ENCODE results near the gene OFD1.

GRCh38 chrX:13721371-13721770 is 13.2 kb upstream of the OFD1 start:
- TF ChIP-seq, protein P1, sequence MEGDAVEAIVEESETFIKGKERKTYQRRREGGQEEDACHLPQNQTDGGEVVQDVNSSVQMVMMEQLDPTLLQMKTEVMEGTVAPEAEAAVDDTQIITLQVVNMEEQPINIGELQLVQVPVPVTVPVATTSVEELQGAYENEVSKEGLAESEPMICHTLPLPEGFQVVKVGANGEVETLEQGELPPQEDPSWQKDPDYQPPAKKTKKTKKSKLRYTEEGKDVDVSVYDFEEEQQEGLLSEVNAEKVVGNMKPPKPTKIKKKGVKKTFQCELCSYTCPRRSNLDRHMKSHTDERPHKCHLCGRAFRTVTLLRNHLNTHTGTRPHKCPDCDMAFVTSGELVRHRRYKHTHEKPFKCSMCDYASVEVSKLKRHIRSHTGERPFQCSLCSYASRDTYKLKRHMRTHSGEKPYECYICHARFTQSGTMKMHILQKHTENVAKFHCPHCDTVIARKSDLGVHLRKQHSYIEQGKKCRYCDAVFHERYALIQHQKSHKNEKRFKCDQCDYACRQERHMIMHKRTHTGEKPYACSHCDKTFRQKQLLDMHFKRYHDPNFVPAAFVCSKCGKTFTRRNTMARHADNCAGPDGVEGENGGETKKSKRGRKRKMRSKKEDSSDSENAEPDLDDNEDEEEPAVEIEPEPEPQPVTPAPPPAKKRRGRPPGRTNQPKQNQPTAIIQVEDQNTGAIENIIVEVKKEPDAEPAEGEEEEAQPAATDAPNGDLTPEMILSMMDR (IDR thresholded peaks at IDR 0.05) = no peak
- no peak for TF ChIP-seq POLR2A (IDR thresholded peaks at IDR 0.05)
